VCaP (cell line): ENCODE data around the gene SLC12A6.
A peak's percentile ranks its signal among the peaks of the same experiment; 100 is the strongest.

Experiments
- H3K27ac ChIP-seq: fragments of 450-650 bp; 2 replicates; pipeline ENCODE4 v1.5.1; 2017
- CTCF ChIP-seq: fragments of 450-650 bp; conservative IDR thresholded peaks from 2 replicates; pipeline ENCODE4 v1.5.1; 2017; ENCODE audit warnings: mild to moderate bottlenecking, moderate library complexity

SLC12A6 gene

GRCh38 chr15:34246276-34246976 is 91.2 kb downstream of the SLC12A6 start:
- no peak for TF ChIP-seq CTCF
- no peak overlapping the region for H3K27ac ChIP-seq

GRCh38 chr15:34243226-34243625 is 94.4 kb downstream of the SLC12A6 start:
- no peak for TF ChIP-seq CTCF
- no peak overlapping the region for H3K27ac ChIP-seq

- no peak for TF ChIP-seq CTCF
- H3K27ac ChIP-seq = no peak overlapping the region
Observed at GRCh38 chr15:34242331-34242710, 95.3 kb downstream of the SLC12A6 start.

GRCh38 chr15:34241376-34242330 is 95.9 kb downstream of the SLC12A6 start:
- peak; percentile 88 for TF ChIP-seq CTCF
- H3K27ac ChIP-seq = no peak overlapping the region

- no peak overlapping the region for H3K27ac ChIP-seq
- no peak for TF ChIP-seq CTCF
Observed at GRCh38 chr15:34240537-34240936, 97.0 kb downstream of the SLC12A6 start.

GRCh38 chr15:34239151-34239808 is 98.3 kb downstream of the SLC12A6 start:
- no peak for TF ChIP-seq CTCF
- H3K27ac ChIP-seq = no peak overlapping the region

- no peak for TF ChIP-seq CTCF
Observed at GRCh38 chr15:34233614-34234013, 104.0 kb downstream of the SLC12A6 start.

More at GRCh38 chr15:34233614-34234013, 104.0 kb downstream of the SLC12A6 start:
- no peak overlapping the region for H3K27ac ChIP-seq
